HG03571 (cell line): ENCODE results near the gene FANCD2.
"Not testable (repeated sequence)": the region's sequence is repeated elsewhere in the genome, so short reads cannot be mapped to it uniquely, and the experiment has no call there.

Experiments used
- ATAC-seq: cut with Tn5 transposase; IDR thresholded peaks from one replicate; pipeline ENCODE4 v1.9.1; 2021; ENCODE audit not compliant: unreplicated experiment

The FANCD2 gene

DNA sequence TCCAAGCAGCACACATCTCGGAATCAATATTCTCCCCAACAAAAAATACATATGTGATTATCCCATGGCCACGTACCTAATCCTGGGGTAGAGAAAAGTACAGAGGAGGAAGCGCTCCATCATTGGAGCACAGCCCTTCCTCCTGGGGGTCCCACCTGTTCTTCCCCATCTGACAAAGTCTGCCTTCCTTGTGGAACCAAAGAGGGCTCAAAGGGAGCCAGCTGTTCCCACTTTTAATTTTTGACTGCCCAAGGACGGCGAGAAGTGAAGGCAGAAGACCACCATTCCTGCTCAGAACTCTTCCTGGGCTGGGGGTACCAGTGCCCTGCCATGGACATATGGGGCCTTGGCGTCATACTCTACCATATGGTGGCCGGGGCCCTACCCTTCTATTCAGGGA is 14.1 kb upstream of the FANCD2 start:
- ATAC-seq, result no peak

DNA sequence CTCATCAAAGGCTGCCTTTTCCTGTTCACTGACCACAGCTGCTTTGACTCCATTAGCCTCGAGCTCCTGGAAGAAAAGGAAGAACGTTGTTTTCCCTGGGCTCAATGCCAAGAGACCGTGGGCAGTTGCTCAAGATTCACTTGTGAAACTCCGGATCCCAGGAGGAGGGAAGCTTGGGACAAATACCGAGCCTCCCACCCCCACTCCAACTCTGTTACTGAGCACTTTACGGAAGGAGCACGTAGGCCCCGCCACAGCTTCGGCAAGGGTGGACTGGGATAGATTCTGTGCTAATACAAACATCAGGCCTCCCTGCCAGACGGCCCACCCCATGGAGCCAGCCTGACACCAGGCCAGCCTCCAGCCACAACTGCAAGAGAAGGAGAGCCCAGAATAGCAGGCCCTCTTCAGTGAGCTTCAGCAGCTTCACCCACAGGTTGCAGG is 10.8 kb upstream of the FANCD2 start:
- no peak for ATAC-seq

DNA sequence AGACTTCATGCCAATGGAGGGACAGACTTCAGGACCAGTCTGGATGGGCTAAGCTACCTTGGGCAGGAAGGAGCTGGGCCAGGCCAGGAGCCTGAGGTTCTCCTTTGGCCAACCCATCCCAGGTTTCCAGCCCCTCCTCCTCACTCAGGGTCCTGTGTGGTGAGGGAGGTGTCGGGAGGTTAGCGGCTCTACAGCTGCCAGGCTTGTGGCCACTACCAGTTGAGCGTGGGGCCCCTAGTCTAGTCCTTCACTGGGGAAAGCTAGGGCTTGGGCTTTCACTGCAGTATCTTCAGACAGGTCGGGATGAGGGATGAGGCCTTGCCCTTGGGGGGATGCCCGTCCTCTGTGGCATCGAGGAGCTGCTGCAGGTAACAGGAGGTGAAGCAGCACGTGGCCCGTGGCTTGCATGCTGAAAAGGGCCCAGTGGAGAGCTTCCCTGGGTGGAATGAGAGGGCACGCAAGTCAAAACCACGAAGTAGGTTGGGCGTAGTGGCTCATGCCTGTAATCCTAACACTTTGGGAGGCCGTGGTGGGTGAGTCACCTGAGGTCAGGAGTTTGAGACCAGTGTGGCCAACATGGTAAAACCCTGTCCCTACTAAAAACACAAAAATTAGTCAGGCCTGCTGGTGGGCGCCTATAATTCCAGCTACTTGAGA is 8.5 kb upstream of the FANCD2 start:
- no peak for ATAC-seq

DNA sequence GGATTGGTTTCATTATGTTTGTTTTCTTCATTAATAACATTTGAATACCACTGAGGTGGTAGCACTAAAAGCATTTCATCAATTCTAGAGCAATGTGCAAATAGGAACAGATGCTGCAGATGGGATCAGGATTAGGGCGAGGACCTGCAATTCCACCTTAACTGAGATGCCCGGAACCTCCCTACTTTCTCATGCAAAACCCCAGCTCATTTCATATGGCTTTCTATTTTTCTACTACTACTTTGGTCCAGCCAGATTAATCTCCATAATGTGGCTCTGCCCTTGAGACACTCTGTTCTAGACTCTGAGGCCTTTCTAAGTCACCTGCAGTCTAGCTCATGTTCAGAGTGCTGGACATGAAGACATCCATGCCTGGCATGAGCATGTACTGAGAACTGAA is 7.4 kb upstream of the FANCD2 start:
- not testable (repeated sequence) for ATAC-seq

DNA sequence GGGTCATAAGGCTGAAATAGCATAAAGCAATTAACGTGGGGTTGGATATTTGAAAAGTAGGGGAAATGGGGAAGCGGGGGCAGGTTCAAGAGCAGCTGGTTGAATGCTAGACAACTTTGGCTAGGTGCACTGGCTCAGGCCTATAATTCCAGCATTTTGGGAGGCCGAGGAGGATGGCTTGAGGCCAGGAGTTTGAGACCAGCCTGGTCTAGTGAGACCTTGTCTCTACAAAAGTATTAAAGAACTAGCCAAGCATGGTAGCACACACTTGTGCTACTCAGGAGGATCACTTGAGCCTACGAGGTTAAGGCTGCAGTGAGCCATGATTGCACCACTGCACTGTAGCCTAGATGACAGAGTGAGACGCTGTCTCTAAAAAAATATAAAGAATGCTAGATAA is 6.9 kb upstream of the FANCD2 start:
- ATAC-seq, result no peak

DNA sequence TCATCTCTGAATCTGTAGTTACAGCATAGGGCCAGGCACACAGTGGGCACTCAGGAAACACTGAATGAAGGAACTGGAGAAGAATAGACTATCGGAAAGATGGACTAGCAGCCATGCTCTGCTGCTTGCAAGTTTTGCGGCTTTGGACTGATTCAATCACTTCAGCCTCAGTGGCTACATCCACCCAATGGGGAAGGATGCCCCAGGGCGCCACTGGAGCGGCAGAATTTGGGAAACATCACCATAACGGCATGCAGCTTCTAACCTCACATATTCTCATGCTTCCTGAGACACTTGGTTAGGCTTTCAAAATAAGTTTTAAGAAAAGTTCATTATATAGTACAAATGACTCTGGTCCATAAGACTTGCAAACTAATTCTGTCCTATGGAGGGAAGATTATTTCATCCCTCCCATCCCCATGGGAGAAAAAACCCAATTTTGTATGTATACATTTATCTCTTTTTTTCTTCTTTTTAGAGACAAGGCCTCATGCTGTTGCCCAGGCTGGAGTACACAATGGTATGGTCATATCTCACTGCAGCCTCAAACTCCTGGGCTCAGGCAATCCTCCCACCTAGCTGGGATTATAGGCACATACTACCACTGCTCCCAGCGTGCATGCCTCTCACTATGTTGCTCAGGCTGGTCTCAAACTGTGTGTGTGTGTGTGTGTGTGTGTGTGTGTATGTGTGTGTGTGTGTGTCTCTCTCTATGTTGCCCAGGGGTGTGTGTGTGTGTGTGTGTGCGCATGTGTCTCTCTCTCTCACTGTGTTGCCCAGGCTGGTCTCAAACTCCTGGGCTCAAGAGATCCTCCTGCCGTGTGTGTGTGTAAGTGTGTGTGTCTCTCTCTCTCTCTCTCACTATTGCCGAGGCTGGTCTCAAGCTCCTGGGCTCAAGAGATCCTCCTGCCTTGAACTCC is 4.1 kb upstream of the FANCD2 start:
- ATAC-seq, result no peak

DNA sequence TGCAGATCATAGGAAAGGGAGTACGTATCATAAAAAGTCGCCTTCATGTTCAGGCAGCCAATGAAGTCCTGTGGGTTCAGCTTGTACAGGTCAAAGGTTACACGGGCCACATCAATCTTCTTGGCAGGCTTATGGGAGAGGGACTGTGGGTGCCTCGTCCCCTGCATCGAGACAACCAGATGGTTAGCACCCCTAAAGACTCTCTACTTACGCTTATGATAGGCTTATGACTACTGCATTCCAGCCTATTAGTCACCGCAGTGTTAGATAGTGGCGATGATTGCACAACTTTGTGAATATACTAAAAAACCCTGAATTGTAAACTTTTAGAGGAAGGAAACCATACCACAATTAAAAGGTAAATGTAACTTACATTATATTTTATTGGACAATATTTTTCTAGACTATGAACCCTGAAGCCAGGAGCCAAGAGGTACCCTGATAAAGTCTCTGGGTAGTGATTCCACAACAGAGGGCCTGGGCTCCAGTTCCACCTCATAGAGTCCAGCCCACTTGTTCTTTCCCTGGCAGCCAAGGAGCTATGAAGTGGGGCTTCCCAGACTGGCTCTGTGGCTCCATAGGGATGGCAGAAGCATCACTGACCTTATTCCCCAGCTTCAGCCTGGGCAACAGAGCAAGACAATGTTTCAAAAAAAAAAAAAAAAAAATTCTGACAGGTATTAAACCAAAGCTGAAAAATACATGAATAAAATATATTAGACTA is 2.5 kb upstream of the FANCD2 start:
- no peak for ATAC-seq

DNA sequence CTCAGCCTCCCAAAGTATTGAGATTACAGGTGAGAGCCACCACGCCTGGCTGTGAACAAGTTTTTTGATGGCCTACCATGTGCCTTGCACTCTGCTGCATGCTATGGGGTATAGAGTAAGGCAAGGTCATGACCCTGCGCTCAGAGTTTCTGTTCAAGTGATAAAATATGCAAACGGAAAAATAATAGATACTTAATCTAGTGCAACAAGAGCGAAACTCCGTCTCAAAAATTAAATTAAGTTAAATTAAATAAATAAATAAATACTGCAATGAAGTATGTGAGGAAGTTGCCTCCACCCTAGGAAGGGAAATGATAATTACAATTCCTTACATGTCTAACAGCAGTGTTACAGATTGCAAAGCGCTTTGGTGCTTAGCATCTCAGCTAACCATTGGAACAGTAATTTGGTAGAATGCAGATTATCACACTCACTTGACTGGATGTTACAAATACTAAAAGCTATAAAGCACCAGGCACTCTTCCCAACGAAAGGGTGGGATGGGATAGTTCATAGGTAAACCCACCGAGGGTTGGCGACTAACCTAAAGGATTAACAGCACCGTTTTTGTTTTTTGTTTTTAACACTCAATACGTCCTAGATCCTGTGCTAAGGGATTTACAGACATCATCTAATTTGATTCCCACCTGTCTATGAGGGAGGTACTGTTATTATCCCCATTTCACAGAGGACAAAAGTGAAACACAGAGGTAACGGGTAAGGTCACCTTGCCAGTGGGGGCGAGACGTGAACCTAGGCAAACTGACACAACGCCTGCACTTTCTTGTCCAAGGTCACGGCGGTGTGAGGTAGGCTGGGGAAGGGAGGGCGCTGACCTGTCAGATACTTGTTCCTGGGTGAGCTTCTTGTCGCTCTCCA is 793 bp upstream of the FANCD2 start:
- ATAC-seq, result no peak

DNA sequence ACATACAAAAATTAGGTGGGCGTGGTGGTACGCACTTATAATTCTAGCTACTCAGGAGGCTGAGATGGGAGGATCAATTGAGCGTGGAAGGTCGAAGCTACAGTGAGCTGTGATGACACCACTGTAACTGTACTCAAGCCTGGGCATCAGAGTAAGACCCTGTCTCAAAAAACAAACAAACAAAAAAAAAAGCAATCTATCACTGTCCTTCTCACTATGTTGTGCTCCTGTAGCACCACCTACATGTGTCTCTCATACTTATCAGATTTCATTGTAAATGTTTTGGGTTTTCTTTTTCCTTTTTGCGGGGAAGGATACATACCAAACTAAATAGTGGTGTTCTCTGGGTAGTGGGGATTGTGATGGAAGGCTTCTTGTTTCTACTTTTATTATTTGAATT is 14.8 kb downstream of the FANCD2 start:
- no peak for ATAC-seq

DNA sequence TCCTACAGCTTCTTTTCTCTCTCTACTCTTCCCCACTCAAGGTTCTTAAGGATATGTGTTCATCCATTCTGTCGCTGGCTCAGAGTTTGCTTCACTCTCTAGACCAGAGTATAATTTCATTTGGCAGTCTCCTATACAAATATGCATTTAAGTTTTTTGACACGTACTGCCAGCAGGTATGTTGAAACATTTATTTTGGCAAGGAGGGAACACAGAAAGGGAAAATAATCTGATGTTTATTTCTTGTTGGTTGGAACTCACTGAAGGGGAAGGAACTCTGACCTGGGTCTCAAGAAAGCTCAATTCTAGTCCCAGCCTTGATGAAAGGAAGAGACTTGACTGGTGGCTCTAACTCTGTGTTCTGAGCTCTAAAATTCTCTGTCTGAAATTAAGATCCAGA is 21.6 kb downstream of the FANCD2 start:
- no peak for ATAC-seq

DNA sequence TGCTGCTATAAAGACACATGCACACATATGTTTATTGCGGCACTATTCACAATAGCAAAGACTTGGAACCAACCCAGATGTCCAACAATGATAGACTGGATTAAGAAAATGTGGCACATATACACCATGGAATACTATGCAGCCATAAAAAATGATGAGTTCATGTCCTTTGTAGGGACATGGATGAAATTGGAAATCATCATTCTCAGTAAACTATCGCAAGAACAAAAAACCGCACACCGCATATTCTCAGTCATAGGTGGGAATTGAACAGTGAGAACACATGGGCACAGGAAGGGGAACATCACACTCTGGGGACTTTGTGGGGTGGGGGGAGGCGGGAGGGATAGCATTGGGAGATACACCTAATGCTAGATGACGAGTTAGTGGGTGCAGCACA is 26.8 kb downstream of the FANCD2 start:
- ATAC-seq, result not testable (repeated sequence)

DNA sequence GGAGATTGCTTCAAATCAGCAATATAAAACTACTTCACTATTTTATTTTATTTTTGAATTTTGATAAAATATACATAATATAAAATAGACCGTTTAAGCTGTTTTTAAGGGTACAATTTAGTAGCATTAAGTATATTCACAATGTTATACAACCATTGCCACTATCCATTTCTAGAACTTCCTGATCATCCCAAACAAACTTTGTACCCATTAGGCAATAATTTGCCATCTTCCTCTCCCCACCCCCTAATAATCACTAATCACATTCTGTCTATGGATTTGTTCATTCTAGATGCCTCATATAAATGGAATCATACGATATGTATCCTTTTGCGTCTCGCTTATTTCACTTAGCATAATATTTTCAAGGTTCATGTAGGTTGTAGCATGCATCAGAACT is 28.9 kb downstream of the FANCD2 start:
- no peak for ATAC-seq

DNA sequence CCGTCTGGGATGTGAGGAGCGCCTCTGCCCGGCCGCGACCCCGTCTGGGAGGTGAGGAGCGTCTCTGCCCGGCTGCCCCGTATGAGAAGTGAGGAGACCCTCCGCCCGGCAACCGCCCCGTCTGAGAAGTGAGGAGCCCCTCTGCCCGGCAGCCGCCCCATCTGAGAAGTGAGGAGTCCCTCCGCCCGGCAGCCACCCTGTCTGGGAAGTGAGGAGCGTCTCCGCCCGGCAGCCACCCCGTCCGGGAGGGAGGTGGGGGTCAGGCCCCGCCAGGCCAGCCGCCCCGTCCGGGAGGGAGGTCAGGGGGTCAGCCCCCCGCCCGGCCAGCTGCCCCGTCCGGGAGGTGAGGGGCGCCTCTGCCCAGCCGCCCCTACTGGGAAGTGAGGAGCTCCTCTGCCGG is 43.8 kb downstream of the FANCD2 start:
- ATAC-seq, result not testable (repeated sequence)

DNA sequence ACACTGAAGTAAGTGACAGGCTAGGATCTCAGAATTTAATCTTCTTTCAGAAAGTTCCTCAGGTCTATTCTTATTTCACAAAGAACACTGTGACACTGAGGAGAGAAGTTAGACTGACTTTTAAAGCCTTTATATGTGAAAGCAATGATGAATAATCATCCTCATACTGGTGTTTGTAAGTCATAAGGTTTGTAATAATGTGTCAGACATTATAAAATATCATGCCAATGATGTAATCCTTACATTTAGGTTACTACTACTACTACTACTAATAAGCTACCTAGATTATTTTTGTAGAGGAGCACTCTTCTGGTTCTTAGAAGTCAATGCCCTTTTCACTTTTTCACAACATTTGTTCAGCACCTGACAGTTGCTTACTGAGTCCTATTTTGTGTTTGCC is 48.4 kb downstream of the FANCD2 start:
- no peak for ATAC-seq

DNA sequence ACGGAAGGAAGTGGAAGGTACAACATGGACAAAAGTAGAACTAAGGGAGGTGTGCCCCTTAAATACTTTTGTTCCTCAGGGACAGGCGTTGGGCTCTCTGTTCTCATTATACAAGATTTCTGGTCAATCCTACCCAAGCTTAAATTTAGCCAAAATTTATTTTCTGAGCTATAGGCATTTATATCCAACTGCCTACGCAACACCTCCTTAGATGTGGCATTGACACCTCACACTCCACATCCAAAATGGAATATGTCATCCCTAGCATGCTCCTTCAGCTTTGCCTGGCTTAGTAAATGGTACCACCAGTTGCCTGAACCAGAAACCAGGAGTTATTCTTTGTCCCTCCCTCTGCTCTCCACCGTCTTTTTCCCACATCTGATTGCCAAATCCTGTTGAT is 55.6 kb downstream of the FANCD2 start:
- no peak for ATAC-seq

DNA sequence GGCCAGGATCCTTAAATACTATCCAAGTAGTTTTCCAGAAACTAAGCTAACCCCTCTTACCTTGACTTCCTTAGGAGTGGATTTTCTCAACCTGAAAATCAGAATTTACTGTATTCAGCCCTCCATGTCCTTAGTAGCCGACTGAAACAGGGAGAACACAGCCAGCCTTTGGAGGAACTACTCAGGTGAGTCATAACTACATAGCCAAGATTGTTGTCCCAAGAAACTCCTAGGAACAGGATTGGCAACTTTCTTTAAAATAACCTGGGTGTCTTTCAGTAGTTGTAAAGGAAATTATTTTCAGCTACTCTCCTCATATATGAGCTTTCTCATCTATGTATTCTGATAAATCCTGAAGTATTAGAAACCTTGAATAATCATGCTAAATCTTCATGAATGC is 59.5 kb downstream of the FANCD2 start:
- no peak for ATAC-seq

DNA sequence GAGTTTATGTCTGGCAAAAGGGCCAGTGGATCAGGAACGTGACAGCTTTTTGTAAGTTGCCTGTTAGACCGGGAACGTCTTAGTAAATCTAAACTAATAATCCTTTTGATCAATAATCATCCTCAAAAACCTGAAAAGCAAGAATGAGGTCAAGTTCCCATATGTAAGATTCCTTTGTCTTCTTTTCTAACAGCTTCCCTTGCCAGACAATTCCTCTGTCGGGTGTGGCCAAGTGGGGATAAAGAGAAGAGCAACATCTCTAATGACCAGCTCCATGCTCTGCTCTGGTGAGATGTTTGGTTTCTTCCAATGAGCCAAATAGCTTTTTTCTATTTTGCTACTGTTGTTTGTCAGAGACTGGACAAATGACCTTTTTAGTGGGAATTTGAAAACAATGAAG is 62.0 kb downstream of the FANCD2 start:
- no peak for ATAC-seq

DNA sequence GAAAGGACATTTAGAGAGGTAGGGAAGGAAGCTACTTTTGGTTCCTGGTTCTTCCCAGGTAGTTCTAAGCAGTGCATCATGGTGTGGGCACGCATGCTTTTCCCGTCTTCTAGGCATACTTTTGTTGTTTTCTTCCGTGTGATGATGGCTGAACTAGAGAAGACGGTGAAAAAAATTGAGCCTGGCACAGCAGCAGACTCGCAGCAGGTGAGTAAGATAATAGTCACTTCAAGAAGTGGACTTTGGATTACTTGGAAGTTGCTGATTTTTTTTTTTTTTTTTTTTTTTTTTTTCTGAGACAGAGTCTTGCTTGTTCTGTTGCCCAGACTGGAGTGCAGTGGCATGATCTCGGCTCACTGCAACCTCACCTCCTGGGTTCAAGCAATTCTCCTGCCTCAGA is 63.9 kb downstream of the FANCD2 start:
- ATAC-seq, result no peak

DNA sequence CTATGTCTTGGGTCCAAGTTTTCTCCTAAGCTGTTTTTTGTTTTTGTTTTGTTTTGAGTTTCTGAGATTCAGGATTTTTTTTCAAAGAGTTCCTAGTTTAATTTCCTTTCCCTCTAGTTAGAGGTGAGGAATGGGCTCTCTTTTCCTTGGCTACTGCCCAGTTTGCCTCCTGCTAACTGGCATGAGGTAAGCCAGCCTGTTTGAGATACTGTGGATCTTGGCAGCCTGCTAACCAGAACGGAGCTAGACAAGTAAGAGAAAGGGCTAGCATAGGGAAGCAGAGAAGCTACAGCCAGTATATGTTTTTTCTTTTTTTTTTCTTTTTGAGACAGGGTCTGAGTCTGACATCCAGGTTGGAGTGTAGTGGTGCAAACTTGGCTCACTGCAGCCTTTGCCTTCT is 64.5 kb downstream of the FANCD2 start:
- not testable (repeated sequence) for ATAC-seq

DNA sequence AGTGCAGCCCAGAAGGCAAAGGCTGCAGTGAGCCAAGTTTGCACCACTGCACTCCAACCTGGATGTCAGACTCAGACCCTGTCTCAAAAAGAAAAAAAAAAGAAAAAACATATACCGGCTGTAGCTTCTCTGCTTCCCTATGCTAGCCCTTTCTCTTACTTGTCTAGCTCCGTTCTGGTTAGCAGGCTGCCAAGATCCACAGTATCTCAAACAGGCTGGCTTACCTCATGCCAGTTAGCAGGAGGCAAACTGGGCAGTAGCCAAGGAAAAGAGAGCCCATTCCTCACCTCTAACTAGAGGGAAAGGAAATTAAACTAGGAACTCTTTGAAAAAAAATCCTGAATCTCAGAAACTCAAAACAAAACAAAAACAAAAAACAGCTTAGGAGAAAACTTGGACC is 65.2 kb downstream of the FANCD2 start:
- not testable (repeated sequence) for ATAC-seq

DNA sequence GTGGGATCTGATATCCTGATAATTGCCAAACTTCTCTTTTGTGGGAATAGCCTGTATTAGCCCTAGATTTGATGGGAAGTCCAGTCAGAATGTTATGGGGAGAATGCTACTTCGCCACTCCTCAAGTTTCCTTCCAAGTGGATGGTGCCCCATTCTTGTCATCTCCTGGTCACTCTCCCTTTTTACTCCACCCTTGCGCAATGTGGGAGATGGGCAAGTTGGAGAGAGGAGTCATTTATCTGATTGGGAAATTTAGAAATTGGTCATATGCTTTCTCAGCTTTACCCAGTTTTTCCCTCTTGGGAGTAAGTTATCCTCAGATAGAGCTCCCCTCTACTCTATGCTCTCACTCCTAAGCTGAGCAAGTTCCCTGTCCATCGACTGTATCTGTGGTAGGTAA is 67.4 kb downstream of the FANCD2 start:
- ATAC-seq, result no peak
